Transverse colon (tissue), 3 donors: ENCODE results near the gene SHKBP1.

Experiments used
- EP300 ChIP-seq: sonication (generic); formaldehyde crosslinking; IDR thresholded peaks from one replicate; pipeline ENCODE4 v1.6.1; 2017; ENCODE audit warnings: antibody characterized with exemption, low read depth
- POLR2A ChIP-seq: fragments of 450-650 bp; IDR thresholded peaks from one replicate; pipeline ENCODE4 v1.6.1; 2016; ENCODE audit warnings: antibody characterized with exemption, mild to moderate bottlenecking, moderate library complexity
- TF ChIP-seq, protein P1 (sequence below), 5 experiments: fragments of 200-600 bp in 3 of 5; fragments of 450-650 bp in 2 of 5; sonication (generic) in 3 of 5; IDR thresholded peaks; 1 replicate in 2 of 5; 2 replicates in 3 of 5; pipeline ENCODE4 v1.5.1; 2016 to 2017; ENCODE audit warnings: antibody characterized with exemption in 5 of 5, inconsistent platforms in 3 of 5, mild to moderate bottlenecking in 2 of 5, moderate library complexity in 1 of 5

DNA sequence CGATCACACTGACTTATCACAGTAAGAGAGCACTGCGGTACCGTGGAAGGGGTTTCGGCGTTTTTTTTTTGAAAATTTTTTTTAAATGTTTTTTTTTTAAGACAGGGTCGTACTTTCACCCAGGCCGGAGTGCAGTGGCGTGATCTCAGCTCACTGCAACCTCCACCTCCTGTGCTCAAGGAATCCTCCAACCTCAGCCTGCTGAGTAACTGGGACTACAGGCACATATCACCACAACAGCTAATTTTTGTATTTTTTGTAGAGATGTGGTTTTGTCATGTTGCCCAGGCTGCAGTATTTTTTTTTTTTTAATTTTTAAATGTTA is 43.5 kb downstream of the SHKBP1 start:
- TF ChIP-seq POLR2A, result no peak
- TF ChIP-seq, protein P1, sequence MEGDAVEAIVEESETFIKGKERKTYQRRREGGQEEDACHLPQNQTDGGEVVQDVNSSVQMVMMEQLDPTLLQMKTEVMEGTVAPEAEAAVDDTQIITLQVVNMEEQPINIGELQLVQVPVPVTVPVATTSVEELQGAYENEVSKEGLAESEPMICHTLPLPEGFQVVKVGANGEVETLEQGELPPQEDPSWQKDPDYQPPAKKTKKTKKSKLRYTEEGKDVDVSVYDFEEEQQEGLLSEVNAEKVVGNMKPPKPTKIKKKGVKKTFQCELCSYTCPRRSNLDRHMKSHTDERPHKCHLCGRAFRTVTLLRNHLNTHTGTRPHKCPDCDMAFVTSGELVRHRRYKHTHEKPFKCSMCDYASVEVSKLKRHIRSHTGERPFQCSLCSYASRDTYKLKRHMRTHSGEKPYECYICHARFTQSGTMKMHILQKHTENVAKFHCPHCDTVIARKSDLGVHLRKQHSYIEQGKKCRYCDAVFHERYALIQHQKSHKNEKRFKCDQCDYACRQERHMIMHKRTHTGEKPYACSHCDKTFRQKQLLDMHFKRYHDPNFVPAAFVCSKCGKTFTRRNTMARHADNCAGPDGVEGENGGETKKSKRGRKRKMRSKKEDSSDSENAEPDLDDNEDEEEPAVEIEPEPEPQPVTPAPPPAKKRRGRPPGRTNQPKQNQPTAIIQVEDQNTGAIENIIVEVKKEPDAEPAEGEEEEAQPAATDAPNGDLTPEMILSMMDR (IDR thresholded peaks at IDR 0.05), result no peak
- TF ChIP-seq EP300, result no peak
